NOMO-1 treated with DMSO at 0.1 percent for 48 hours (cell line): ENCODE data around the gene MDP1.
"Not testable (repeated sequence)": the region's sequence is repeated elsewhere in the genome, so short reads cannot be mapped to it uniquely, and the experiment has no call there.

Experiments used
- DNase-seq: peaks from one replicate; lab custom pipeline; 2025; ENCODE audit not compliant: unreplicated experiment; lab: John Stamatoyannopoulos, UW

The MDP1 gene

DNA sequence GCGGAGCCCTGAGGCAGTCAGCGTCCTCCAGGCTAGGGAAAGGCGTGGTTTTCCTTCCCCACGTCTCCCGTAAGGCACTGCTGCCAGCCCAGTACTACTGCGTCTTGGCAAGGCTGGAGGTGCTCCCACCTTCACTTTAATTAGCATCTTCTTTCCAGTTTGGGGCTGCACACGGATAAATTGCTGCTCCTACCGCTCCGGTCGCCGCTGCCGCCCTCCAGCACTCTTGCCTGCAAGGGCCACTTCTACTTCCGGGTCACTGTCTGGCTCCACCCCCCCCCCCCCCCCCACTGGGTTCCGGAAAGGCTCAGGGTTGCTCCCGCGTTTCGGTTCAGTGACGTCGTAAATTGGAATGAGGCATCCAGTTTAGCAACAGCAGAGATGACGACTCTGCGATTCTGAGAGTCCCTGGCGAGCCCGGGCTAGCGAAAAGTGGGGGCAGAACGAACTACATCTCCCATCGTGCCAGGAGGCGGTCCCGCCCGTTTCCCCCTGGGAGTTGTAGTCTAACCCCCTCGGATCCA is 16.3 kb upstream of the MDP1 start, which contains the start of gene NEDD8:
TSS of gene NEDD8 (minus strand) at position 247 of the 524 bp plus-strand sequence. CDS start at position 147, 100 bp downstream.
- peak; percentile 98 for DNase-seq

DNA sequence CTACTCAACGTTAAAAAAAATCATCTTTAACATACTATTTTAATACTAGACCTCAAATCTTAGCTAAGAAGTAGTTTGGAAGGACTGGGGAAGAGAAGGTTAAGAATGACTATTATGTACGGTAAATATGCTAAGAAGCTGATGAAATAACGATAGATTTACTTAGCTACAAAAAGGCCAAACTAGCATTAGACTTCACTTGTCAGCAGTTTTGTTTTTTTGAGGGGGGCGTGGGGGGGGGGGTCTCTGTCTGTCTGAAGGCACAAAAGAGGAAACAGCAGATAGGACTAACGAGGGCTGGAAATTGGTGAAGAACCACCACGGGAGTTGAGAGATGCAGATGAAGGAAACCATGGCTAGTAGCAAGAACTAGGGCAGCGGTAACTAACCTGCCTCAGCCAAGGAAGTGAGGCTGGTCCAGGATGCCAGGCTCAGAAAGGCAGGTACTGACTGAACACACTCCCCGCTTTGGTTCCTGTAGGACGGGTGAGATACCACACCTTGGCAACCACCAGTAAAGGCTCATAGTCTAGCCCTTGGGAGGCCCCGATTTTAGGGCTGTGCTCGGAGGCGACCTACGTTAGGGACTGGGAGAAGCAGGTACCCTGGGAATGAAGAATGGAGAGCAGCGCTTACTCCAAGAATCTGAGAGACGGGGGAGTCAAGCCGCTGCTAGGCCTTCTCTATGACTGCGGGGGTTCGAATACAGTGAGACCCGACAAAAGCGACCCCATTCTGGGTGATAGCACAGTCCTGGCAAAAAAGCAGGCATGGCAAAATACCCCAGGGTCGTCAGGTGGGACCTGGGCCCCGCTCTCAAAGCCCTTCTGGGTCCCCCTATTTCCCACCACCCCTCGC is 15.6 kb upstream of the MDP1 start:
- no peak for DNase-seq

DNA sequence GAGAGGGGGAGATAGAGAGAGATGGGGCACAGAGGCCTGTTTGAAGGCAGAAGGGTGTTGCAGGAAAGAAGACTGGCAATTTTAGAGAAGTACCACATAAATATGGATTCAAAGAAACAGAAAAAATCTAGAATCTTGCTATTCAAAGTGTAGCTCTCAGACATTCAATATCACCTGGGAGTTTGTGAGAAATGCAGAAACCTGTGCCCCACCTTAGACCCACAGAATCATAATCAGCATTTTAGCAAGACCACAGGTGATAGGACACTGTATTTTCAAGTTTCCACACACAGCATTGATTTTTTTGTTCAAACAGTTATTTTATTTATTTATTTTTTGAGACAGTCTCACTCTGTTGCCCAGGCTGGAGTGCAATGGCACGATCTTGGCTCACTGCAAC is 13.0 kb upstream of the MDP1 start:
- no peak for DNase-seq

DNA sequence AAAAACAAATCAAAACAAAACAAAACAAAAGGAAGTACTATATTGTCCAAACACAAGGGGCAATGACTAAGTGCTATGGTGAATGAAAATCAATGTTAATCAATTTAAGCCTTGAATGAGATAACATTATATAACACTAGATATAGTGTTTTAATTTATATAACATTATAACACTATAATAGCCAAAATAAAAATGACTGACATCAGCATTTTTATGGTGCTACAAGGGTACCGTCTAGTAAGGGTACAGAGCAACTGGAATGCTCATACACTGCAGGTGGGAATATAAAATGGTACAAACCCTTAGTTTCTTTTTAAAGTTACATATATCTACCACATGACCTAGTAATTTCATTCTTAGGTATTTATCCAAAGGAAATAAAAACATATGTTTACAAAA is 10.6 kb upstream of the MDP1 start:
- DNase-seq, result no peak

DNA sequence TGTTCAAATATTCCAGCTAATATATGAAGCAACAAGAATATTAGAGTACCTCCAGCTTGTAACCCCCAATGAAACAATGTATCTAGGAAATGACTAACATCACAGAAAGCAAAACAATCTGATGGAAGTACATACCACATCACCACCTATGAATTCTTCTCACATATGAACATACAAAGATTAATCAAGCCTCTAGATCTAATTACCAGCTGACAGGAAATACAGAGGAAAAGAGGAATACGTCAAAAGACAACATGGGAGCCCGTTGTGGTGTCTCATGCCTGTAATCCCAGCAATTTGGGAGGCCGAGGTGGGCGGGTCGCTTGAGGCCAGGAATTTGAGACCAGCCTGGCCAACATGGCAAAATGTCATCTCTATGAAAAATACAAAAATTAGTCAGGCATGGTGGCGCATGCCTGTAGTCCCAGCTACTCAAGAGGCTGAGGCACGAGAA is 8.8 kb upstream of the MDP1 start:
- no peak for DNase-seq

DNA sequence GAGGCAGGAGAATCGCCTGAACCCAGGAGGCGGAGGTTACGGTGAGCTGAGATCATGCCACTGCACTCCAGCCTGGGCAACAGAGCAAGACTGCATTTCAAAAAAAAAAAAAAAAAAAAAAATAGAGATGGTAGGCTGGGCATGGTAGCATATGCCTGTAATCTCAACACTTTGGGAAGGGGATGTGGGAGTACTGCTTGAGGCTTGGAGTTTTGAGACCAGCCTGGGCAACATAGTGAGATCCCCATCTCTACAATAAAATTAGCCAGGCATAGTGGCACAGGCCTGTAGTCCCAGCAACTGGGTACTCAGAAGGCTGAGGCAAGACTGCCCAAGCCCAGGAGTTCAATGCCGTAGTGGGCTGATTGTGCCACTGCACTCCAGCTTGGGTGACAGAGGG is 7.1 kb upstream of the MDP1 start:
- not testable (repeated sequence) for DNase-seq

DNA sequence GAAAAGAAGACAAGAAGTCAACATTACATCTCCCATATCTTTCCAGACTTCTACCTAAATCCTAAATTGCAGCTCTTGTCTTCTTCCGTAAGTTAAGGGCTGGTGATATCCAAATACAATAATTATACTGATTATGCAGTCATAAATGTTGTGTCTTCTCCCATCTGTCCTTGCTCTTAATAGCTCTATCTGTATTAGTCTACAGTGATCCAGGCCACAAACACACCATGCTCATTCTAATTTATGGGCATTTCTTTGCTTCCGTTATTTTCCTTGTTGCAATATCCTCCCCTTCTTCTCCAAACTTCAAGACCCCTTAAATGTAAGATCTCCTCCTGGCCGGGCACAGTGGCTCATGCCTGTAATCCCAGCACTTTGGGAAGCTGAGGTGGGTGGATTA is 3.7 kb upstream of the MDP1 start:
- no peak for DNase-seq

DNA sequence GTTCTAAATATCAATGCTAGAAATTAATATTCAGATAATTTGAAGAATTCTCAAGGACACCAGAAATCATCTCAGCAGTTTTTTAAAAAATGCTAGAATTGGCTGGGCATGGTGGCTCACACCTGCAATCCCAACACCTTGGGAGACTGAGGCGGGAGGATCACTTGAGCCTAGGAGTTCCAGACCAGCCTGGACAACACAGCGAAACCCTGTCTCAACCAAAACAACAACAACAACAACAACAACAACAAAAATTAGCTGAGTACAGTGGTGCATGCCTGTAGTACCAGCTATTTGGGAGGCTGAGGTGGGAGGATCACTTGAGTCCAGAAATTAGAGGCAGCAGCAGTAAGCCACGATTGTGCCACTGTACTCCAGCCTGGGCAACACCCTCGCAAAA is 3.2 kb upstream of the MDP1 start:
- no peak for DNase-seq

DNA sequence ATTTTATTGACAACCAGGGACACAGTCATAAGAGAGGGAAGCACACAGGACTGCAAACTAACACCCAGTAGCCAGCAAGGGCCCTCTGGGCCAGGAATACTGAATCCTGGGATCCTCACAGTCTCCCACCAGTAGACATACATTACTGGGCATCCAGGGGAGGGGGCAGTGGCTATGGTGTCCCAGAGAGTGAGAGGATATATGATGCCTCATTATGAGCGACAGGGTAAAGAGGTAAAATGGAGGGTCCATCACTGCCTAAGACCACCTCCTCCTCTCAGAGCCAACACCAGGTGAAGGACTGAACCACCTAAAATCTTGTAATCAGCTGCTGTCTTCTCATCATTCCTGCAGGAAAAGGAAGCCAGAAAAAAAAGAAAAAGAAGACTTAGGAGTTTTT is 1.0 kb upstream of the MDP1 start:
- not testable (repeated sequence) for DNase-seq

DNA sequence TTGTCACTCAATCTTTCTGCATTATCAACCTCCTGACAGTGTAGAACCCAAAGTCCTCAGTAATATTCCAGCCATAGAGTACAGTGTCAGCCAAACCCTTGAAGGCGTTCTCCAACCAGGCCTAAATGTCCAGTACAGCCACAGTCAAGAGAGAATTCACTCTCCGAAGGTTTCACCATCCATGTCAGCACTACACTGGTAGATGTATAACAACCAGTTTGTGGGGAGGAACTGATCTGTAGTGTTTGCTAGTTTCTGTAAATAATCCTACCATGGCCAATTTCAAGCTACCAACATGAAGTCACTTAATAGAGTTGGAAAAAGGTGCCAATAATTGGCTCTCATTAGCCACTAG is 456 bp upstream of the MDP1 start:
- no peak for DNase-seq

DNA sequence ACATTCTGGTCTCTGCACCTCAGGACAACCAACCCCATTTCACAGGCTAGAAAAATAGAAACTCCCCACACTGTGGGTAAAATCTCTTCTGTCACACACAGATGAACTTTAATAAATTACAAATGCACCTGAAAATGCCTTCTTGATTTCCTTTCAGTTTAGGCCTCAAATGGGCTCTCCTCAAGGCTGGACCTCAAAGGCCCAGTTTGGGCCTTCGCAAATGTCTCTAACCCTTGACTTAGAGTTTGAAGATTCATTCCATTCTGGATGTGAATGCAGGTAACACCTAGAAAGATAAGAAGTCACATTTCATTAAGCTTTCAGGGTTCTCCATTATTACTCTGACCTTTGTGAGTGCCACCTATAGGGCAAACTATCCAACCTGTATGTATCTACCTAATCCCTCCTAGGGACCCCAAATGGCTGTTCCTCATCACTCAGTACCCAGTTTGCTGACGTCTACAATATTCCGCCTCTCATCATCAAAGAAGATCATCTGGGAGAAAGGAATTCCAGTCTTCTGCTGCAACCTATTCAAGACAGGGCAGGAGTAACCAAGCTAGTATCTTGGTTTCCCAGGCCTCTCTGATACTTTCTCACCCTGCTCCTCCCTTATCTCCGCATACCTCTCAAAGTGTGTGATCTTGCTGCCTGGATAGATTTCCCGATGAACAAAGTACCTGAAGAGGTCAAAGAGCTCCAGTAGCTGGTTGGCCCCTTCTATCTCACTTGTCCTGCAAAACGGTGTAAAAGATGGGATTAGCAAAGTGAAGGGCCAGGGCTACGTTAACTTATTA is 1.8 kb downstream of the MDP1 start:
- no peak for DNase-seq

DNA sequence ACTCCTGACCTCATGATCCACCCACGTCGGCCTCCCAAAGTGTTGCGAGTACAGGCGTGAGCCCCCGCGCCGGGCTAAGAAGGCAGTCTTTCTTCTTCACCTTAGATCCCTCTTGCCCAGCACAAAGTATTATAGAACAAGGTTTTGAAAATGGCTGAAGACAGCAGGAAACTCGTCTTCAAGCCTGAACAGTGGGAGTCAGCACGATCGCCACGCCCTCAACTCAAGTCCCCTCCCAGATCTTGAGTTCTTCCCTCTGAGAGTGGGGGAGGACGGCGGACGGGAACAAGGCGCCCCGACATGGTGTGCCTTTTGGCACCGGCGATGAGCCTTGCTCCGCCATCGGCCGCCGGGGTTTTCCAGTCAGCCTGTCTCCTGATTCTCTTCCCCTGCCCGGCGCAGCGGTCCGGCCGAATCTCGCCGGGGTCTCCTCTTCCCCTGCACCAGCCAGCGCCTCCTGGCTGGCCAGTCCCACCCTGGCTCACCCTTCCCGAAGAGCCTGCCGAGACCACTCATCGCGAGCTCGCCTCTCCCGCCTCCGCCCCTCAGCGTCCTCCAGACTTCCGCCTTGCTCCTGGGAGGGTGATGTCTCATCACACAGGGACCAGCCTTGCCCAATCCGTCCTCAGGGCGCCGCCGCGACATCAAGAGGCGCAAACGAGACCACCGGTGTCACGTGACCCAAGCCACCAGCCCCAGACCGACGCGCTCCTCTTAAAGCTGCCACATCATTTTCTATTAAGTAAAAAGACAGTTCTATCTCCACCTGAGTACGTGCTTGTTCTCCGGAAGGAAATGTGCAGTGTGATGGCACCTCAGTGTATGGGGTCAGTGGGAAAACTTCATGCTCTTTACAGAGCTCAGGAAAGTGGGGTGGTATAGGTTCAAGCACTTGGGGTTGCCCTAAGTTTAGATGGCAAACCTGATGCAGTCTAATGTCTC is 2.7 kb downstream of the MDP1 start, which contains the start of gene CHMP4A:
TSS of gene CHMP4A (minus strand) at position 565 of the 942 bp plus-strand sequence. CDS start at position 516, 49 bp downstream.
- peak; percentile 98 for DNase-seq

DNA sequence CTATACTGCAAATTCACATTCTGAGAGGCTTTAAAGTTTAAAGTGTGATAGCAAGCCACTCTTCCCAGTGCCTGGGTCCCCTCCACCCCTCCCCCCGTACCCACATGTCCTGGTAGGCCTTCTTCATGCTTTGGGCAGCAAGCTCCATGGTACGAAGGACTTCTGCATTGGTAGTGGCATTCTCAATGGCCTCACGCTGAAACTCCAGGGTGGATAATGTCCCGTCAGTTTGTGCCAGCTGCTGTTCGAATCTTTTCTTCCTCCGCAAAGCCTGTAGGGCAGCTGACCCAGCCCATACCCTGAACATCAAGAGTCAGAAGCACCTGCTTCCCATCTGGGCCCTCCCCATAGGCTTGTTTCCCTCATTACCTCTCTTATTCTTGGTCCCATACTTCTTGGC is 4.6 kb downstream of the MDP1 start:
- DNase-seq, result no peak

DNA sequence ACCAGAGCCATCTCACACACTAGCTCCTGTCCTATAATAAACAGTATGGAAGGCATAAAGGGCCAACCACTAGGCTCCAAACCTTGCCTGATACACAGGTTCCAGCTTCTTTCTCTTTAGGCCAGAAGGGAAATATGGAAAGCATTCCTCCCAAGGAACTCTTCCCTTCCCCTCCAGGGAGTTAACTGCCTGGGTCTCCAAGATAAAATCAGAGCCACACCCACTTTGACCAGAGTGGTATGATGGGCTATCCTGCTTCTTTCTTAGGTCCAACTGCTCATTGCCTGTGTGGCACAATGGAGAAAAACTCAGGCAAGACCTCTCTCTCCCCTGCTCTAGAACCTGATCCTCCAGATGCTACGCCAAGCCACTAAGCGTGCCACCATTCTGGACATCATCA is 8.2 kb downstream of the MDP1 start:
- no peak for DNase-seq

DNA sequence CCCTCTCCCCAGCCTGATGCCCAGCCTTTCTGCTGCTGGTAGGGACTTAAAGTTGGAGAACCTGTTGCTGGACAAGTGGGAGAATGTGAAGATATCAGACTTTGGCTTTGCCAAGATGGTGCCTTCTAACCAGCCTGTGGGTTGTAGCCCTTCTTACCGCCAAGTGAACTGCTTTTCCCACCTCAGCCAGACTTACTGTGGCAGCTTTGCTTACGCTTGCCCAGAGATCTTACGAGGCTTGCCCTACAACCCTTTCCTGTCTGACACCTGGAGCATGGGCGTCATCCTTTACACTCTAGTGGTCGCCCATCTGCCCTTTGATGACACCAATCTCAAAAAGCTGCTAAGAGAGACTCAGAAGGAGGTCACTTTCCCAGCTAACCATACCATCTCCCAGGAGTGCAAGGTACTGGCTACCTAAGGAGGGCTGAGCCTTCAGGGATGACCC is 8.7 kb downstream of the MDP1 start:
- no peak for DNase-seq

DNA sequence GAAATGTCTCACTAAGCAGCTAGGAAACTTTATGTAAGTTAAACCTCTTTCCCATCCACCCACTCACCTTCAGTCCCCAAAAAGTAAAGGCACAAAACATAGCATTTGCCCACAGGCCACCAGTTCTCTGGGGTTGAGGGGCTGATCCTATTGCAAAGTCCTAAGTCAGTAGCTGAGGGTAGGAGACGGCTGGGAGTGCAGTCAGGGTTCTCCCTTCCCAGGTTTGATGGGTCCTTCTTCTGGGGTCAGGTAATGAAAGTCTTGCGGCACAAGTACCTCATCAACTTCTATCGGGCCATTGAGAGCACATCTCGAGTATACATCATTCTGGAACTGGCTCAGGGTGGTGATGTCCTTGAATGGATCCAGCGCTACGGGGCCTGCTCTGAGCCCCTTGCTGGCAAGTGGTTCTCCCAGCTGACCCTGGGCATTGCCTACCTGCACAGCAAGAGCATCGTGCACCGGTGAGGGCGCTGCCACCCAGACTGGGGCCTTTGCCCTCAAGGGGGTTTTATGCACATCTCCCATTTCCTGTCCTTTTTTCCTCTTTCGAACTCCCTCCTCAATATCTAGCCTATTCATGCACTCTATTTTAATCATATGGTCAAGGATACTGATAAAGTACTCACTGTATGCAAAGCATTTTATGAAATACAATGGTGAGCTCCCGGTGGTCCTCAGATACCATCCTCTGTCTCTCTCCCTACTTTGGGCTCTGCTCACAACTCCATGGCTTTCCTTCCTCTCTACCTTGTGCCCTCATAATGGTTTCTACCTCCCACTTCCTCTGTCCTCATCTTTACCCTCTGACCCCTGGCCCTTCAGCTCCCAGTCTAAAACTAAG is 9.4 kb downstream of the MDP1 start:
- DNase-seq, result no peak

DNA sequence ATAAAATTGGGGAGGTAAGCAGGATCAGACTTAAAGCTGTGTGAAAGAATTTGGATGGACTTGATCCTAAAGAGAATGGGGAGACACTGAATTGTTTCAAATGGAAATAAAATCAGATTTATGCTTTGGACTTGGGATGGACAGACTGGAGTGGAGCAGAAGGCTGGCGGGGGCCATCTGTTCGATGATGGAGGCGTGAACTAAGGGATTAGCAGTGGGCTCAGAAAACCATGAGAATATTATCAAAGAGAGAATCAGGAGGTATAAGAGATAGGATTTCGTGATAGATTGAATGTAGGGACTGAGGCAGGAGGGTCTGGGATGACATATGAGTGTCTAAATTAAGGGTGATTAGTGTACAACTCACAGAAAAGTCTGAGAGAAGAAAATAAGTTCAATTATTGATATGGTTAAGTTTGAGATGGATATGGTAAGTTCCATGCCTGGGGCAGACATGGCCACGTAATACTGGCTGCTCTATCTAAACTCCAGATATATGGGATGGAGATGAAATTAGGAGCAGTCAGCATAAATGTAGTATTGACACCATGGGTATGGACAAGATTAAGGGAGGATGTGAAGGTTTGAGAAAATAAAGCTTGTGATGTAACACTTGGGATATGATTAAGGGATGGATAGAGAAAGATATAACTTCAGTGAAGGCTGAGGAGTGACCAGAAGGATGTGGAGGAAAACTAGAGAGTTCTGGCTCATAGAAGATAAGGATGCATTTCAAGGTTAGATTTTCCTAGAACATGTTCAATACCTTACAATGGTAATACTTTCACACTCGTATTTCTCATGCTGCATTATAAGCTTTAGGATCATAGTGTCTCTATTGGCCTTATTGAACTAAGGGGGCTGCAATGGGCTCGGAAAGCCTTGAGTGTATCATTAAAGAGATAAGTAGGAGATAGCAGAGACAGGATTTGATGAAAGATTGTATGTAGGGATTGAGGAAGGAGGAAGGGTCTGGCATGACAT is 11.4 kb downstream of the MDP1 start:
- no peak for DNase-seq

DNA sequence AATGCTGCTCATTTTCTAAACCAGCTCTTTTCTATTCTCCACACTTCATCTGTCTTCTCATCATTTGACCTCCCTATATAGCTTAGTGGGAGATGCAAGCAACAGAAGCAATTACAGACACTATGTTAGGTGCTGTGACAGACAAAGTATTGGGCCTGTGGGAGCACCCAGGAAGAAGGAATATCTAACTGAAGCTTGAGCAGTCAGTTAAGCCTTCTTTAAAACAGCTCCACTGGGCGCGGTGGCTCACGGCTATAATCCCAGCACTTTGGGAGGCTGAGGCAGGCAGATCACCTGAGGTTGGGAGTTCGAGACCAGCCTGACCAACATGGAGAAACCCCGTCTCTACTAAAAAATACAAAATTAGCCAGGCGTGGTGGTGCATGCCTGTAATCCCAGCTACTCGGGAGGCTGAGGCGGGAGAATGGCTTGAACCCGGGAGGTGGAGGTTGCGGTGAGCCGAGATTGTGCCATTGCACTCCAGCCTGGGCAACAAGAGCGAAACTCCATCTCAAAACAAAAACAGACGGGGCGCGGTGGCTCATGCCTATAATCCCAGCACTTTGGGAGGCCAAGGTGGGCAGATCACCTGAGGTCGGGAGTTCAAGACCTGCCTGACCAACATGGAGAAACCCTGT is 12.5 kb downstream of the MDP1 start:
- DNase-seq, result not testable (repeated sequence)
